HUES64 (cell line): ENCODE results near the gene DDX20.

Experiments
- H3K27ac ChIP-seq: 2 replicates; pipeline ENCODE4 v1.7.0; 2013; ENCODE audit warnings: low read depth, low read length, inconsistent platforms
- H3K27me3 ChIP-seq: 2 replicates; pipeline ENCODE4 v1.6.1; 2013; ENCODE audit warnings: mild to moderate bottlenecking, low read length; ENCODE audit not compliant: insufficient read depth
- H3K36me3 ChIP-seq: 2 replicates; pipeline ENCODE4 v1.6.1; 2013; ENCODE audit warnings: mild to moderate bottlenecking, low read length; ENCODE audit not compliant: insufficient read depth
- H3K4me1 ChIP-seq: 2 replicates; pipeline ENCODE4 v1.6.1; 2013; ENCODE audit warnings: mild to moderate bottlenecking, low read length, moderate library complexity; ENCODE audit not compliant: insufficient read depth
- H3K4me3 ChIP-seq: 2 replicates; pipeline ENCODE4 v1.5.1; 2013; ENCODE audit warnings: mild to moderate bottlenecking, low read length, moderate library complexity
- H3K9ac ChIP-seq: 2 replicates; pipeline ENCODE4 v1.6.1; 2013; ENCODE audit warnings: mild to moderate bottlenecking, low read depth, low read length
- H3K9me3 ChIP-seq: 2 replicates; pipeline ENCODE4 v1.6.1; 2013; ENCODE audit warnings: low read depth, low read length; ENCODE audit not compliant: insufficient read depth
- WGBS: fragments of 150-250, 120-280 bp; methylation state at CpG from one replicate; pipeline ENCODE4 v1.1.7; 2013; ENCODE audit warnings: missing lambda C conversion rate; 5-methylcytosine and 5-hydroxymethylcytosine counted together

The DDX20 gene

DNA sequence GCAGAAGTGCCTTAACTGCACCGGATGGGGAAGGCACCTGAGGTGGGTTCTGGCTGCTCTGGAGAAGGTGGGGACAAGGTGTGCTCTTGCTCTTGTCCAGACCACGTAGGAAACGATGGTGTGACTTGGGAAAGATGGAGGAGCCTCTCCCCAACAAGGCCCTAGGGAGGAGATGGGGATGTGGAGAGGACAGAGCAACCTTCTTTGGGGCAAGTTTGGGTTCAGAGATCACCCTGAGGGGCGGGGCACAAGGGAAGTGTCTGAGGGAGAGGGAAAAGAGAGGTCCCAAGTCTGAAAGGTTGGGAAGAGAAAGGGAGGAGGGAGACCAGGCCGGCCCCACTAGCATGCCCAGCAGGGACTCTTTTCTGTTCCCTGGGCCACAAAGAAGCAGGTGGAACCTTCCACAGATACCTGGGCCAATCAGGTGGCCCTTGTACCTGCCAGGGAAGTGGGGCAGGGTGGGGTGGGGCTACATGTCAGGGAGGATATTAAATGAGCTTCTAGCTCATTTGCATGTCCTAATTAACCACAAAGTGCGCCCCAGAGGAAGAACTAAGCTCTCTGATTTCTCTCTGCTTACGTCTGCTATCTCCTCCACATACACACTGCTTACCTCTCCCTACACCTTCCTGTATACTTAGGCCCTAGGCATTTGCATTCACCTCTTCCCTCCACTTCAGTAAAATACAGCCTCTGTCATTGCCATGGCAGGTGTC lies 32.5 kb upstream of the DDX20 start:
- no peaks in the 10 kb centered on the region for H3K9me3 ChIP-seq
- H3K4me1 ChIP-seq = peaks cover 24% of the 10 kb centered on the region
- H3K27ac ChIP-seq = no peak overlapping the region
- H3K4me3 ChIP-seq = no peak overlapping the region
- H3K36me3 ChIP-seq = peaks cover 6% of the 10 kb centered on the region
- no peak overlapping the region for H3K9ac ChIP-seq
- WGBS = 83% methylated on average over 7 of the region's 7 CpGs
- no peaks in the 10 kb centered on the region for H3K27me3 ChIP-seq

DNA sequence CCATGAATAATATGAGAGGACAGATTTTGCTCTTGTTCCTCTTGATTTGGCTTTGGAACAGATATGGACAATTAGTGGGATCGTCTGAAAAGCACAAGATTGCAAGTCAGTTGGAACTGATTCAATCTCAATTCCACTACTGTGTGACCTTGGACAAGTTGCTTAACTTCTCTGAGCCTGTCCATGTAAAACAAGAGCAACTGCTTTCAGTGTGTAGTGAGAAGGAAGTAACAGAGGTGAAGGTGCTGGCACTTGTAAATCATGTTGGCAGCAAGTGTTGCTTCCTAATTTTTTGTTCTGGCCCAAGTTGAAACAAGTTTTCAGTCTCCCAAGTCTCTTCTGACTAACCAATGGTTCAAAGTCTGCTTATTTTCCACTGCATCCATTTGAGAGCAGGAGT lies 31.8 kb upstream of the DDX20 start:
- no peaks in the 10 kb centered on the region for H3K27me3 ChIP-seq
- H3K4me1 ChIP-seq = peaks cover 24% of the 10 kb centered on the region
- 89% methylated on average over 1 of the region's 1 CpG for WGBS
- H3K4me3 ChIP-seq = no peak overlapping the region
- H3K36me3 ChIP-seq = peaks cover 6% of the 10 kb centered on the region
- no peaks in the 10 kb centered on the region for H3K9me3 ChIP-seq
- no peak overlapping the region for H3K27ac ChIP-seq
- no peak overlapping the region for H3K9ac ChIP-seq

DNA sequence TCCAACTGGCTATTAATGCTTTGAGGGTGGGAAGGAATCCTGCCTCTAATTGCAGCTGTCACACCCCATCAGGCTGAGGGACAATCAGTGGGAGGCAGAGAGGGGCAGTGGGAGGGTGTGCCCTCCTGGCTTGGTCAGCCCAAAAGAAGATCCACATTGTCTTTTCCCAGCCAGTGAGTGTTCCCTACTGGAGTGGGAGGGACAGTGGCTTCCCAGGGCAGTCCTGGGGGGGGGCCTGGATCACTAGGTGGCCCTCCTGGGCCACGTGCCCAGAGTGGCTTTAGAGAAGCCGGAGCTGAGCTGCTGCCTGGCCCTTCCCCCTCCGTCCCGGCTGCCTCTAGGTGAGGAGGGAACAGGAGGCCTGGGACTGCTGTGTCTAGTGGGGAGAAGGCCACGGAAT lies 30.5 kb upstream of the DDX20 start:
- Histone ChIP-seq H3K36me3 (peaks cover 6% of the 10 kb centered on the region), H3K4me3 (no peak overlapping the region), H3K27ac (no peak overlapping the region), H3K4me1 (peaks cover 30% of the 10 kb centered on the region), H3K27me3 (no peaks in the 10 kb centered on the region), H3K9ac (no peak overlapping the region), H3K9me3 (no peaks in the 10 kb centered on the region)
- 35% methylated on average over 5 of the region's 5 CpGs for WGBS

DNA sequence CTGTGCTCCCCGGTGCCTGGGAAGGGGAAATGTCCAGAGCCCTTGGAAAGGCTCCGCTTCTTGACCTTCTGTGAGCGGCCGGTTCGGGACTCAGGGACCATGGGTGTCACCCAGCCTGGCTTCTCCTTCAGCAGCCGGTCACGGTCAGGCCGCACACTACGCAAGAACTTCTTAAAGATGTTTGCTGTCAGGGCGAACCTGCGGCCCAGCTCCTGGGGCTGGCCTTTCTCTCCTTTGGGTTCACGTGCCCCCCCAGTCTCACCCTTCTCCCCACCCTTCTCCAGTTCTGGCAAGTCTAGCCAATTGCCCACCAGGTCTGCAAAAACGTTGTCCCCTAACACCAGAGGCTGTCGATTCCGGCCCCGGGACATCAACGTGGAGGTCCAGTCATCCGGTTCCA lies 28.6 kb upstream of the DDX20 start:
- no peaks in the 10 kb centered on the region for H3K27me3 ChIP-seq
- peaks cover 6% of the 10 kb centered on the region for H3K36me3 ChIP-seq
- no peaks in the 10 kb centered on the region for H3K9me3 ChIP-seq
- peaks cover 20% of the 10 kb centered on the region for H3K4me1 ChIP-seq
- 88% methylated on average over 18 of the region's 18 CpGs for WGBS
- H3K9ac ChIP-seq = no peak overlapping the region
- H3K4me3 ChIP-seq = no peak overlapping the region
- H3K27ac ChIP-seq = no peak overlapping the region

DNA sequence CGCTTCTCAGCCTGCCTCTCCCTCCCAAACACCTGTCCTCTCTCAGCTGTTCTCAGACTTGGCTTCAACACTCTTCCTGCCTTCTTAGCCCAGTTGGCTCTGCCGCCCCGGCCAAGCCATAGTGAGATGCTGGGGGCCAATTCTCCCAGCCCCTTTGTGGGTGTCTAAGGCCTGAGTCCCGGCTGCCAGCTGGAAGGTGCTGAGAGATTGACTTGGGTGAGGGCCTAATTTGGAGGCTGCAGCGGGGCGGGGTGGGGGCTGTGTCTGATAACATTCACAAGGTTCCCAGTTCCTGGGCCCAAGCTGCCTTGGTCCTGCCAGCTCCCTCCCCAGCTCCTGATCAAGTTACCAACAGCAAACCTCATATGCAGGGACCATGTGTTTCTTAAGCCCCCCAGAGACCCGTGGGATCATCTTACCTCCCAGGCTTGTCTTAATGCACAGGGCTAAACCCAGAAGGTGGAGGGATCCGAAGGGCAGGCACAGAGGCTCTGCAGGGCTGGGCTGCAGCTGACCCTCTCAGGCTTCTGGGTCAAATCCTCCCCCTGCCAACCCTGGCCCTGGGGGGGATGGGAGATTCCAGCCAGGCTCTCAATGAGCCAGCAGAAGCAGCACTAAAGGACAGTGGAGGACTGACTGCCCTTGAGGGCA lies 26.3 kb upstream of the DDX20 start:
- H3K9ac ChIP-seq = no peak overlapping the region
- no peak overlapping the region for H3K27ac ChIP-seq
- H3K9me3 ChIP-seq = no peaks in the 10 kb centered on the region
- no peaks in the 10 kb centered on the region for H3K27me3 ChIP-seq
- no peak overlapping the region for H3K4me3 ChIP-seq
- peaks cover 20% of the 10 kb centered on the region for H3K4me1 ChIP-seq
- peaks cover 6% of the 10 kb centered on the region for H3K36me3 ChIP-seq
- WGBS = 75% methylated on average over 8 of the region's 8 CpGs

DNA sequence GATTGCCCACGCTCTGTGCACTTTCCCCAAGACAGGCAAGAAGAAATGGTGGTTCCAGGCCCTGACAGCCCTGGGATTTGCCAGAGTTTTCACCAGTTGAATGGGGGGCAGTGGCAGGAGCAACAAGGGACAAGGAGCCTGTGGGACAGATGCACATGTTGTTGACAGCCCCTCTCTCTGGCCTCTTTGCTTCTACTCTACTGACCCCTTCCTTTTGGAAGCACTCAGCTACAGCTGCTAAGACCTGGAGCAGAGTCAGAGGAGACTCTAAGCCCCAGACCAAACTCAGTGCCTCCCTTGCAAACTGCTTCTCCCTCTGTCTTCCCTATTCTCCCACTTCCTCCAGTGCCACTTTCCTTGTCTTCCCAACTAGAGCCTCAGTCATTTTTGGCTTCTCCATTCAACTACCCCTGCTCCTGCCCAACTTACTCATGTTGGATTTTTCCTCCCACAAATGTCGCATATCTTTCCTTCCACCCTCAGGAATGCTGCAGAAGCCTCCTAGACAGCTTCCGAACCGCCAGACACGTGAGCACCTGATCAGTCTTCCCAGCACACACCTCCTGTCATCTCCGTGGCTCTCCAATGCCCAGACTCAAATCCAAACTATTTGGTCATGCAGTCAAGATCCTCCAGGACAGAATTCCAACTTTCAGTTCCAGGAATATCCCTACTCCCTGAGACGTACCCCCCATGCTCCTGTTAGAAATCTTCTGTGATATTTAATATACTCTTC lies 25.6 kb upstream of the DDX20 start:
- Histone ChIP-seq H3K4me1 (peaks cover 15% of the 10 kb centered on the region), H3K9me3 (no peaks in the 10 kb centered on the region), H3K9ac (no peak overlapping the region), H3K36me3 (peaks cover 6% of the 10 kb centered on the region), H3K4me3 (no peak overlapping the region), H3K27me3 (no peaks in the 10 kb centered on the region), H3K27ac (no peak overlapping the region)
- 85% methylated on average over 7 of the region's 7 CpGs for WGBS

DNA sequence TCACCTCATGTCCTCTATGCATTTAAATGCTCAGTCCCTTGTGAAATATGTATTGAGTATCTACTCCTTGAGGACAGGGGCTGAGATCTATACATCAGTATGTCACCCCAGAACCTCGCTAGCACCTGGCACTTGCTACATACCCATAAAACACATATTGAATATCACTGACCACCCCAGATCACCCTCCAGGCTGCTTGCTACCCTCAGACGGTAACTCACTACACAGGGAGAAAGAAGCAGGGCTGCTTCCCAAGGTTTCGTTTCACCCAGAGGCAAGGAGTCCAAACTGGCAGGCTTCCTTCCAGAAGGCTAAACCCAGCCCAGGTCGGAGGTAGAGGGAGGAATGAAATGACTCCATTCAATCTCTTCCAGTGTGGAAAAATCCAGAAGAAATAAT lies 25.0 kb upstream of the DDX20 start:
- Histone ChIP-seq H3K36me3 (peaks cover 6% of the 10 kb centered on the region), H3K27me3 (no peaks in the 10 kb centered on the region), H3K4me3 (no peak overlapping the region), H3K4me1 (peaks cover 15% of the 10 kb centered on the region), H3K27ac (no peak overlapping the region), H3K9me3 (no peaks in the 10 kb centered on the region), H3K9ac (no peak overlapping the region)
- 87% methylated on average over 4 of the region's 4 CpGs for WGBS

DNA sequence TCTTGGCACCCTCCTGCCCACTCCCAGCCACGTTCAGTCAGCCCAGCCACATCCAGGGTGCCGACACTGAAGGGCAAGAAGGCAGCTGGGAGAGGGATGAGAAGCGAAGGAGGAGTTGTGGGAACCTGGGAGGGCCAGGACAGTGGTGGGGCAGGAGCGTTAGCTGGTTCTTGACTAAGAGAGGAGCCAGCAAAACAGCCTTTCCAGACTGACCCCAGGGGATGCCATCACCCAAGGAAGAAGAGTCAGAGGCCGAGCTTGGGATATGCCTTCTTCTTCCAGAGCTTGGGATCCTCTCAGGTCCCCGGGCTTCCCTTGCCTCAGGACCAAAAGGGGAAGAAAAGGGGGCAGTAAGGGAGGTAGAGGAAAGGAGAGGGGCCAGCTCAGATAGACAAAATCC lies 23.7 kb upstream of the DDX20 start:
- no peak overlapping the region for H3K27ac ChIP-seq
- no peaks in the 10 kb centered on the region for H3K27me3 ChIP-seq
- H3K9ac ChIP-seq = no peak overlapping the region
- H3K9me3 ChIP-seq = no peaks in the 10 kb centered on the region
- H3K36me3 ChIP-seq = peaks cover 4% of the 10 kb centered on the region
- 80% methylated on average over 6 of the region's 6 CpGs for WGBS
- H3K4me1 ChIP-seq = peaks cover 26% of the 10 kb centered on the region
- H3K4me3 ChIP-seq = no peak overlapping the region

DNA sequence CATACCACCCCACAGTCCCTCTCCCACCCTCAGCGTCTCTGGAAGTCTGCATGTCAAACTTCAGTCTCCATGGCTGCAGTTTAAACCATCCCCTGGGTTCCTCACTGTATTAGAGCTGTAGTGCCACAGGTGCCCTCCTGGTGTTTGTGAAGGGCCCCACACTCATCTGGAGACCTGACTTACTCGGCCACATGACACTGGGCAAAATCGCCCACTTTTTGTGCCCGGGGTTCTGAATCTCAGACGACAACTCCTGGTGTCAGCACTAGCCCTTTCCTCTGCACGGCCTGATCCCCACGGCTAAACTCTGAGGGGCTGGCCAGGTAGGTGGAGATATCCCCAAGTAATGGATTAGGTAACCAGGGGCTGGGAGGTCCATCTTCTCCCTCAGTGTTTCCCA lies 23.0 kb upstream of the DDX20 start:
- Histone ChIP-seq H3K4me1 (peaks cover 34% of the 10 kb centered on the region), H3K27ac (no peak overlapping the region), H3K4me3 (no peak overlapping the region), H3K9ac (no peak overlapping the region), H3K9me3 (no peaks in the 10 kb centered on the region), H3K27me3 (peaks cover 5% of the 10 kb centered on the region; the same call in 1 of the 2 replicates), H3K36me3 (no peaks in the 10 kb centered on the region)
- WGBS = 95% methylated on average over 7 of the region's 7 CpGs

DNA sequence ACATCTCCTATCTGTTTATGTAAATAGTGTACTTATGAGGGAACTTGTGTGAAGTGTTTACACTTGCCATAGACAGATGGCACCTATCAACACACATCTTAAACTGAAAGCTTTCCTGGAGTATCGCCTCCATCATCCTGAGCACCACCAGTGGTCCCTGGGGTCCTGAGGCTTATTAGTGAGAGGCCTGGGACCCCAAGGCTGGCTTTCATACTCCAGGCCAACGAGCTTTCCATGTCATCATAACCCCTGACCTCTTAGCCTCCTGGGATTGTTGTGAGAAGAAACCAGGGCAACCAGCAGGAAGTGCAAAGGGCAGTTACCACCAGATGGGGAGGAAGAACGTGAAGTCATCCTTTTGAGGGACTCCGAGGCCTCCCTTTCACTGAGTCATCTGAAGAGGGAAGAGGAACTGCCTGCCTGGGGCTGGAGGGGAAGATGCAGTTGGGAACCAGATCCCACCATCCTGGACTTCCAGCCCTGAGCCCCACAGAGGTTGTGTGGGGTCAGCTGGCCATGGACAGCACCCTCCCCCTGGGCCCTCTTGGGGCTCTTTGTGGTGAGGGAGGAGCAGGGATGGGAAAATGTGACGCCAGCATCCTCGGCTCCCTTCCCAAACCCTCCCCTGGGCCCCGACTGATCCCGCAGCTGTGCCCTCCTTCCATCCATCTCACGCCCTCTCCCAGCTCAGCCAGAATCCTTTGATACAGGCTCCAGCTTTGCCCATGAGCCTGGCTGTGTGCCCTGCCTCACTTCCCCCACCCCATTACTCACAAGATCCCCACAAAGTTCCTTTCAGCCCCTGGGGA lies 22.3 kb upstream of the DDX20 start:
- H3K9ac ChIP-seq = no peak overlapping the region
- no peaks in the 10 kb centered on the region for H3K9me3 ChIP-seq
- no peaks in the 10 kb centered on the region for H3K36me3 ChIP-seq
- H3K27ac ChIP-seq = no peak overlapping the region
- WGBS = 89% methylated on average over 9 of the region's 9 CpGs
- H3K4me3 ChIP-seq = no peak overlapping the region
- peaks cover 39% of the 10 kb centered on the region for H3K4me1 ChIP-seq
- H3K27me3 ChIP-seq = peaks cover 5% of the 10 kb centered on the region; the same call in 1 of the 2 replicates

DNA sequence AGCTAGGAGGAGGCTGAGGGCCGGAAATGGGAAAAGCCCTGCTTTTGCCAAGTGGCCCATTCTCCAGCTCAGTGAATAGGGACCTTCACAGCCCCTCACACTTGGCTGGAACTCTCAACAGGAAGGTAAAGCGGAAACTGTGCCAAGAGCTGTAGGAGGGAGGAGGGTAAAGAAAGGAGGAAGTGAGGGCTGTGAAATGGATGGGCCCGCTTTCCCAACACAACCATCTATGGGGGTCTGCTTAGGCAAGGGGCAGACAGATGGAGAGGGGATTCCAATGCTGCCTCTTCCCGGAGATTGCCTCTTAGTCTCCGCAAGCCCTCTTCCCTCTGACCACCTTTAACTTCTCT lies 21.7 kb upstream of the DDX20 start:
- Histone ChIP-seq H3K9ac (no peak overlapping the region), H3K4me1 (peaks cover 39% of the 10 kb centered on the region), H3K9me3 (no peaks in the 10 kb centered on the region), H3K4me3 (no peak overlapping the region), H3K27me3 (peaks cover 5% of the 10 kb centered on the region; the same call in 1 of the 2 replicates), H3K27ac (no peak overlapping the region), H3K36me3 (no peaks in the 10 kb centered on the region)
- 96% methylated on average over 5 of the region's 5 CpGs for WGBS
